Measurements from ENCODE around the gene TBXA2R.
"Not testable (repeated sequence)": the region's sequence is repeated elsewhere in the genome, so short reads cannot be mapped to it uniquely, and the experiment has no call there.

TBXA2R gene

DNA sequence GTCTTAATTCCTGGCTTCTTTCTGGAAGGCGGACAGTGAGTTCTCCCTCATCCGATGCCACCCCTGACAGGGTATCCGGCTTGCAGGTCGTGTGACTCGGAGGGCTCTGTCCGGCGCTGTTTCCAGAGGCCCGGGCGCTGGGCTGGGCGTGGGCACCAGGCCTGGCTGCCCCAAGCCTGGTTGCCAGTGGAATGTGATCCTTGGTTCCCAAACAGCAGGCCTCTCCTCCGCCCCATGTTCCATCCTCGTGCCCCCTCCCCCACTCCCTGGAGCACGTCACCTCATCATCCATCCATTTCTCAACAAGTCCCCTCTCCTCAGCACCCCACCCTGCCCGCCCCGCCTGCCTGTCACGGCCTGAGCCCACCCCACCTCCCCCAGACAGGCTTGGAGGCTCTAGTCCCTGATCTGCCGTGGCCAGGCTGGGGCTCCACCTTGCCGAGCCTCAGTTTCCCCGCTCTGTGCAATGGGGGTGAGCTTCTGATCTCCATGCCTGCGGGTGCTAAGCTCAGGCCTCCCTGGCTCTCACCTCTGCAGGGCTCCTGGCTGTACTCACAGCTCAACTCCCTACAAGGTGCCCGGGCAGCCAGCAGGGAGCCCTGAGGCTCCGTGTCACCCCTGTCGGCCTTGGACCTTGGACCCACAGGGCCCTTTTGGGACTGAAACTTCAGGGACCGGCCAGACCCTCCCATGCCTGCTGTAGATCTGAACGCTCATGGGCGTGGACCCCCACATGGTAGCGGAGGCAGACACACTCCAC is 2.3 kb downstream of the TBXA2R start:
- DNase-seq, result no peak

DNA sequence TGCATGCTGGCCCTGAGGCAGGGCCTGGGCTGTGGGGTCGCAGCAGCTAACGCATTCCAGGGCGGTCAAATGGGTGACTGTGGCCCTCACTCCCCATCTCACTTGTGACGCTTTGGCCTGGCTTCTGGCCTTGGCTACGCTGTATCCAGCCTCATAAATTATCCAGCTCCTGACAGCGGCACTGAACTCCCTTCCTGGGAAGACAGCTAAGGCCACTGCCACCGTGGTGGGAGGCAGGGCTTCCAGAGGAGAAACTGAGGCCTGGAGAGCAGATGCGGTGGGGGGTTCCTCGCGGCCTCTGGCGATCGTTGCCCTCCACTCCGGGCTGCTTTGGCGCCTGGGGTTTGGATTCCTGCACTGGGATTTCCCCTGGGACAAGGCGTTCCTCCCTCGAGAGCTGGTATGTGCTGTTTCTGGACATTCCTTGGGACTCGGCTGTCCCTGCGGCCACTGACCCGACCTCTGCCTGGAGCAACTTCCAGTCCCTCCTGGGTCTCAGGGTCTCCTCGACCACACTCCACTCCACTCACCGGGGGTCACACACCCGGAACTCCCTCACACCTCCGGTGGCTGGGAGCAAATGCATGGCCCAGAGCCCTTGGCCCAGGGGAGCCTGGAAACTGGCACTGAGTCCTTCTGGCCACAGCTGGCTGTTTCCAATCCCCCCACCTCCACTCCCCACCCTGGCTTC is 3.4 kb downstream of the TBXA2R start:
- DNase-seq, result no peak

DNA sequence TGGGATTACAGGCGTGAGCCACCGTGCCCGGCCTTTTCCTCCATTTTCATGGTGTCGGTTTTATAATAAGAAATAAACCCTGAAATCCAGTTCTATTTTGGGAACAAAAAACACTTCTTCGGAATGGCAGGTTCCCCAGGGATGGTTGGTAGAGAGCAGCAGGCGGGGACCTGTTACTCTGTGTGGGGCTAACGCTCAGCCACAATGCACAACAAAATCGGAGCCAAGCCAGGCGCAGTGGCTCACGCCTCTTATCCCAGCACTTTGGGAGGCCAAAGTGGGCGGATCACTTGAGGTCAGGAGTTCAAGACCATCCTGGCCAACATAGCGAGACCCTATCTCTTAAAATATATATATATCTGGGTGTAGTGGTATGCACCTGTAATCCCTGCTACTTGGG is 5.7 kb downstream of the TBXA2R start:
- DNase-seq, result no peak

DNA sequence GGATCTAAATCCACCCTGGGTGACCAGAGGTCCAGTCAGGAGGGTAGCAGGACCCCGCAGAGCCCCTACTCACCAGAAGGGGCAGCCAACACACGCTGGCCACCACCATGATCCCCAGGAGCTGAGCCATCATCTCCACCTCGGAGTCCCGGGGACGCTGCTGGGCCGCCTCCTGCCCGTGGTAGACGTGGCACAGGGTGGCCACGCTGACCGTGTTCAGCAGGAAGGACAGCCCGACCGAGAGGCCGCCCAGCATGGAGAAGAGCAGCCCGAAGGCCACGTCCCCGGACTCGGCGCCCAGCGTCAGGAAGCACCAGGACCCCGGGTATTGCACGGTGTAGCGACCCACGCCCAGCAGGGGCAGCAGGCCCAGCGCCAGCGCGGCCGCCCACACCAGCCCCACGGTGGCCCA is 6.9 kb downstream of the TBXA2R start:
- DNase-seq, result no peak

DNA sequence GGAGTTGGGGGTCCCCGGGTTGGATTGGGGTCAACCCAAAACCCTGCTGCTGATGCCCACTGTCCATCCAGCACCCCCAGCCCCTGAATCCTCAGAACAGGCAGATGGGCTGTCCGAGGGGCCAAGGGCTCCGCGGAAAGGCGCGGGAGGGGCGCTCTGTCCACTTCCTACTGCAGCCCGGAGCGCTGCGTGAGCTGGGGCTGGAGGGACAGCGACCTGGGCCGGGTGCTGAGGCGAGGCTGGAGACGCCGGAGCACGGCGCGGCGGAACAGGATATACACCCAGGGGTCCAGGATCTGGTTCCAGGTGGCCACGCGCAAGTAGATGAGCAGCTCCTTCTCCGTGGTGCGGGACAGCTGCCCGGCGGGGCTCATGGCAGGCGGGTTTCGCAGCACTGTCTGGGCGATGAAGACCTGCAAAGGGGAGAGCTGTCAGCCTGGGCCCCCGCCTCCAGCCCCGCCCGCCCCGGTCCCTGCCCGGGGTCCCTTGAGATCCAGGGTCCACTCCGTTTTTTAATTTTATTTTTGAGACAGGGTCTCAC is 11.1 kb downstream of the TBXA2R start:
- DNase-seq, result no peak

DNA sequence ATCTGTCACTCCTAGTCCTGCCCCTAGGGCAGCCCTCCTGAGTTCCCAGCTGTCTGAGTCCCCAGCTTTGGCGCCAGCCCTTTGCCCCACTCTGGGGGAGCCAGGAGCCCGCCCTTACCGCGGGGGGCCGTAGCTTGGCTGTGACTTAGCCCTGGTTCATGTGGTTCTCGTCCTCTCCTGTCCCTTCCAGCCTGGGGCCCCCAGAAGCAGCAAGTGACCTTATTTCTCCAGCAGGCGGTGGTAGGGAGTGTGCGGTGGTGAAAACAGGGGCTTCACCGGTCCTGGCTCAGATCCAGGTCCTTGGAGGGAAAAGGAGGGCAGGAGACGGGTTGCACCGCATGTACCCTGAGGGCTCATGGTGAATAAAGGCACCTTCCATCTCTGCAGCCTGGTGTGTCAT is 13.5 kb downstream of the TBXA2R start:
- DNase-seq, result no peak

DNA sequence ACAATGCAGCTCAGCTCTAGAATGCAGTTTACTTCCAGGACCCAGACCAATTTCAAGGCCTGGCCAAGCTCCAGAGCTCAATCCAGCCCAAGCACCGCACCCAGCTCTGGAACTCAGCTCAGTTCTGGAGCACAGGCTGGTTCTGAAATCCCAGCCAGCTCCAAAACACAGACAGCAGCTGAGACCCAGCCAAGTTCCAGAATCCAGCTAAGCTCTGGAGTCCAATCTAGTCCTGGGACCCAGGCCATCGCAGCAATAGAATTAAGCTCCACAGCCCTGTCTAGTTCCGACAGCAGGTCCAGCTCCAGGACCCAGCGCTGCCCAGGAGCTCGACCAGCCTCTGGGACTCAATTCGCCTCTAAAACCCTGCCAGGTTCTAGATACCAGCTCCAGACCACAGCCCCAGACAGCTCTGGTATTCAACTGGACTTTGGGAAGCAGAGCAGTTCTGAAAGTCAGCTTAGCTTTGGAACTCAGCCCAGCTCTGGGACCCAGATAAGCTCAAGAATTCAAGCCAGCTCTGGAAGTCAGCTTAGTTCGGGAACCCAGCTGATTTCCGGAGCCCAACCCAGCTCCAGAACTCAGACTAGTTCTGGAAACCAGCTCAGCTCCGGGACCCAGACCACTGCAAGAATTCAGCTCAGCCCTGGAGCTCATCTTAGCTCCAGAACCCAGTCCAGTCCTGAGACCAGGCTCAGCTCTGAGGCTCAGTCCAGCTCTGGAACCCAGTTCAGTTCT is 14.6 kb downstream of the TBXA2R start:
- DNase-seq, result no peak

DNA sequence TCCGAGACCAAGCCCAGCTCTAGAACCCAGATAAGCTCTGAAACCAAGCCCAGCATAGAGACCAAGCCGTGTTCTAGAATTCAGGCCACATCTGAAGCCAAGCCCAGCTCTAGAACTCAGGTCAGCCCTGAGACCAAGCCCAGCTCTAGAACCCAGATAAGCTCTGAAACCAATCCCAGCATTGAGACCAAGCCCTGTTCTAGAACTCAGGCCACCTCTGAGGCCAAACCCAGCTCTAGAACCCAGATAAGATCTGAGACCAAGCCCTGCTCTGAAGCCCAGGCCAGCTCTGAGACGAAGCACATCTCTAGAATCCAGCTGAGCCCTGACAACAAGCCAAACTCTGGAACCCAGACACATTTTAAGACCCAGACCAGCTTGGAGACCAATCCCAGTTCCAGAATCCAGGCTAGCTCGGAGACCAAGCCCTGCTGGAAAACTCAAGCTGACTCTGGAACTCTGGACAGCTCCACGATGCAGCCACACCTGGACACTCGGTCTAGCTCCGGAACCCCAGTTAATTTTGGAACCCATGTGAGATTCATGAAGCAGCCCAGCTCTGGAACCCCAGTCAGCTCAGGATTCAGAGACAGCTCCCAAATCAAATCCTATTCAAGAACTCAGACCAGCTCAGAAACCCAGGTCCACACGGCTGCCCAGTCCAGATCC is 15.6 kb downstream of the TBXA2R start:
- no peak for DNase-seq

DNA sequence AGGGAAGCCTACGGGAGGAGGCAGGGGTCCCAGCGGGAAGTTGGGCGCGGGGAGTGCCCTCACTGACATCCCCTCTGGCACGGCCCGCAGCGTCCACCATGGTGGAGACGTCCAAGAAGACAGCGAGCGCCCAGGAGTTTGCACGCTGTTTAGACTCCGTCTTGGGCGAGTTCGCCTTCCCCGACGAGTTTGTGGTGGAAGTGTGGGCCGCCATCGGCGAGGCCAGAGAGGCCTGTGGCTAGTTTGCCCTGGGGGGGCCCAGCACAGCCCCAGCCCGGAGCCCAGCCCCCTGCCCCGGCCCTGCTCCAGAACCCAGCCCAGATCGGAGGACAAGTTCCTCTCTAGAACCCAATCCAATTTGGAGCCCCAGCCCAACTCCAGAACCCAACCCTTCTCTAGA is 16.7 kb downstream of the TBXA2R start:
- DNase-seq, result no peak

DNA sequence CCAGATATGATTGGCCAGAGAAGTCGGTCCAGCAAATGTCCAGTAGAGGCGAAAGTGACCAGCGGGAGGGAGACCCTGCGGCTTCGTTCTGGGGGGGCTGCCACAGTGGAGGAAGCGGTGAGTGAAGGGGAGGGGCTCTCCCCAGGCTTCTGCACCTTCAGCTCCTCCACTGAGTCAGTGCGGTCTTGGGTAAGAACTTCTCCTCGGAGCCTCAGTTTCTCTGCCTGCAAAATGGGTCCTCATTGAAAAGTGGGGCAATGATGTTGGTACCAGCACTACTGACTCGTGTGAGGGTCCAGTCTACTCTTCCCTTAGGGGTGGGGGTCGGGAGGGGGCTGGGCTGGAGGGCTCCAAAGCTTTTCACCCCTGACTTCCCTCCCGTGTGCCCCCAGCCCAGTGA is 17.2 kb downstream of the TBXA2R start:
- no peak for DNase-seq

DNA sequence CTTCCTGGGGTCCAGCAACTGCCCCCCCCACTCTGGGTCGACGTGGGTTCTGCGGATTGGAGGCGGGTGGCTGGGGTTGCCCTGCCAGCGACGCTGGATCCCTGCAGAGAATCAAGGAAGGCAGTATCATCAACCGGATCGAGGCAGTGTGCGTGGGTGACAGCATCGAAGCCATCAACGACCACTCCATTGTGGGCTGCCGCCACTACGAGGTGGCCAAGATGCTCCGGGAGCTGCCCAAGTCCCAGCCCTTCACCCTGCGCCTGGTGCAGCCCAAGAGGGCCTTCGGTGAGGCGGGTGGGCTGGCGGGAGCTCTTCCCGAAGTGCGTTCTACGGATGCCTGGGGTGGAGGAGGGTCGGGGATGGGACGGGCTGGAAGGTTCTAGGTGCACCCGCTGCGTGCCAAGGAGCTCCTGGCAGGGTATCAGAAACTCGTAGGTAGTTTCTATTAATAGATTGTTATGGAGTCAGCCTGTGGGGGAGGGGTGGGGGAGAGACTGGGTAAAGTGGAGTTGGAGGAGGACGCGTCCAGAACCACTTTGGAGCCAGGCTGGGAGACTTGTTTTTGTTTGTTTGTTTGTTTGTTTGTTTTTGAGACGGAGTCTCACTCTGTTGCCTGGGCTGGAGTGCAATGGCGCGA is 19.8 kb downstream of the TBXA2R start:
- DNase-seq, result no peak

DNA sequence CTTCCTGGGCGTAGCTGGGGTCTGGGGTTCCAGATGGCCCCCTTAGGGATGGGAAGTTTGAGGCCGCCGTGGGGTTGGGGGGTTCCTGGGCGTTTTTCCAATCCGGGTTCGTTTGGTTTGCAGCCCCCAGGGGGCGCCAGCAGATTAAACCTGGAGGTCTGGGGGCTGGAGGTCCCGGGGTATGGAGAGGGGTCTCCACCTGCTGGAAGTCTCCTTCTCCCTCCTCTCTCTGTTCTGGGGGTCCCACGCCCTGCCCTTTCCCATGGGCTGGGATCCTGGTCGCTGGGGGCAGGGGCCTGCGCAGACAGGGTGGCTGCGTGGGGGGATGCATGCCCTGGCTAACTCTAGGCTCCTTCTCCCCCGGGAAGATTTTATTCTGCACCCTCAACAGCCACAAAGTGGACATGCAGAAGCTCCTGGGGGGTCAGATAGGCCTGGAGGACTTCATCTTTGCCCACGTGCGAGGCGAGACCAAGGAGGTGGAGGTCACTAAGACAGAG is 20.5 kb downstream of the TBXA2R start:
- no peak for DNase-seq

DNA sequence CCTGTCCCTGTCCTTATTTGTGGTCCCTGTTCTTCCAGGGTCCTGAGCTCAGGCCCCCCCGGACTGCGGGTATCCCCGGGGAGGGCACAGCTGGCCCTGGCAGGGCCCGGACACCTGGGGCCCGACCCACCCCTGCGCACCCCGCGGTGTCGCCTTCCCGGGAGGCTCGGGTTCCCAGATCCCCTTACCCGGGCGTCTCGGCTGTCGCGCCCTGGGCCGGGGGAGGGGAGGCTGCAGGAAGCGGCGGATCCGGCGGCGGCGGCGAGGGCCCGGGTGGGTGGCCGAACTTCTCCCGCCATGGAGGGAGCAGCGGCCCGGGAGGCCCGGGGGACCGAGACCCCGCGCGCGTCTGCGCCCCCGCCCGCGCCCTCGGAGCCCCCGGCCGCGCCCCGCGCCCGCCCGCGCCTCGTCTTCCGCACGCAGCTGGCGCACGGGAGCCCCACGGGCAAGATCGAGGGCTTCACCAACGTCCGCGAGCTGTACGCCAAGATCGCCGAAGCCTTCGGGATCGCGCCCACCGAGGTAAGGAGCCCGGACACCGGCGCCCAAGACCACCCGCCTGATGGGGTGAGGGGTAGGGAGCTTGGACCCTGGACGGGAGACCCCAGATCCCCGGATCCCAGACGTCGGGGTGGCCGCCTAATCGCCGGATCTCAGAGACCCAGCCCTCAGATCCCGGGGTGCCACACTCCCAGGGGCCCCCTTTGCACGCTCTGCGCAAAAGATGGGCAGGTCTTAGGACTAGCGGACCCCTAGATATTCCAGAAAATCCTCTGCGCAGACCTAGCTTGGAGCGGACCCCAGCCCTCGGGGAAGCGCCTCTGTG is 21.2 kb downstream of the TBXA2R start, which contains the start of gene GIPC3:
TSS of gene GIPC3 (plus strand) at position 178 of the 826 bp plus-strand sequence. CDS start at position 298, 120 bp downstream.
- DNase-seq, result no peak

DNA sequence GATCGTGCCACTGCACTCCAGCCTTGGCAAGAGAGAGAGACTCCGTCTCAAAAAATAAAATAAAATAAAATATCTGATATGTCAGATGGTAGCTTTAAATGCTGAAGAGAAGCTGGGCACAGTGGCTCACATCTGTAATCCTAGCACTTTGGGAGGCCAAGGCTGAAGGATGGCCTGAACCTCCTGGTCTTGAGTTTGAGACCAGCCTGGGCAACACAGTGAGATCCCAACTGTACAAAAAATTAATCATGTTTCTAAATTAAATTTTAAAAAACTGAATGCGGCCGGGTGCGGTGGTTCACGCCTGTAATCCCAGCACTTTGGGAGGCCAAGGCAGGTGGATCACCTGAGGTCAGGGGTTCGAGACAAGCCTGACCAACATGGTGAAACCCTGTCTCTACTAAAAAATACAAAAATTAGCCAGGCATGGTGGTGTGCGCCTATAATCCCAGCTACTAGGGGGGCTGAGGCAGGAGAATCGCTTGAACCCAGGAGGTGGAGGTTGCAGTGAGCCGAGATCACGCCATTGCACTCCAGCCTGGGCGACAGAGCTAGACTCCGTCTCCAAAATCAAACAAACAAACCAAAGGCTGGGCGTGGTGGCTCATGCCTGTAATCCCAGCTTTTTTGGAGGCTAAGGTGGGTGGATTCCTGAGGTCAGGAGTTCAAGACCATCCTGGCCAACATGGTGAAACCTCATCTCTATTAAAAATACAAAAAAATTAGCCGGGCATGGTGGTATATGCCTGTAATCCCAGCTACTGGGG is 22.5 kb downstream of the TBXA2R start:
- DNase-seq, result not testable (repeated sequence)

DNA sequence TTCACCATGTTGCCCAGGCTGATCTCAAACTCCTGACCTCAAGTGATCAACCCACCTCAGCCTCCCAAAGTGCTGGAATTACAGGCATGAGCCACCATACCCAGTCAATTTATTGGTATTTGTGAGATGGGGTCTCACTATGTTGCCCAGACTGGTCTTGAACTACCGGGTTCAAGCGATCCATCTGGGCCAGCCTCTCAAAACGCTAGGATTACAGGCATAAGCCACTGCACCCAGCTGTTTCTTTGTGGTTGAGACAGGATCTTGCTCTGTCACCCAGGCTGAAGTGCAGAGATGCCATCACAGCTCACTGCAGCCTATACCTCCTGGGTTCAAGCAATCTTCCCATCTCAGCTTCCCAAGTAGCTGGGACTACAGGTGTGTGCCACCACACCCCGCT is 24.9 kb downstream of the TBXA2R start:
- not testable (repeated sequence) for DNase-seq

DNA sequence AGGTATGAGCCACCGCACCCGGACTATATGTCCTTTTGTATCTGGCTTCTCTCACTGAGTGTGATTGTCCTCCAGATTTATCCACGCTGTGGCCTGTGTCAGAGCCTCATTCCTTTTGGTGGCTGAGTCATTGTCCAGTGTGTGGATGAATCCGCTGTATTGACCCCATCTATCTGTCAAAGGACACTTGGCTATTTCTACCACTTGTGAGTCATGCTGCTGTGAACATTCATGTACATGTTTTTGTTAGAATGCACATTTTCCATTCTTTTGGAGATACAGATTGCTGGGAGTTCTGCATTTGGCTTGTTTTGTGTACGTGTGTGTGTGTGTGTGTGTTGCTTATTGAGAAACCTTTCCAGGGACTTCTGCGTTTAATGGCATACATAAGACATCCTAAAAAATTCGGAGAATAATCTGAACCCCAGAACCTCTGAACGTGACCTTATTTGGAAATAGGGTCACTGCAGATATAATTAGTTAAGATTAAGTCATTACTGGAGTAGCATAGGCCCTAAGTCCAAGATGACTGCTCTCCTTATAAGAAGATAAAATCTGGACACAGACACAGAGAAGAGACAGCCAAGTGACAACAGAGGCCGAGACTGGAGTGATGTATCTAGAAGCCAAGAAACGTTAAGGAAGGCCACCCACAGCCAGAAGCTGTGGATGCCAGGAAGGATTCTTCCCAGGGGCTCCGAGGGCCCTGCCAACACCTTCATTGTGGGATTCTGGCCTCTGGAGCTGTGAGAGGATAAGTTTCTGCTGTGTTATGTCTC is 26.3 kb downstream of the TBXA2R start:
- no peak for DNase-seq

DNA sequence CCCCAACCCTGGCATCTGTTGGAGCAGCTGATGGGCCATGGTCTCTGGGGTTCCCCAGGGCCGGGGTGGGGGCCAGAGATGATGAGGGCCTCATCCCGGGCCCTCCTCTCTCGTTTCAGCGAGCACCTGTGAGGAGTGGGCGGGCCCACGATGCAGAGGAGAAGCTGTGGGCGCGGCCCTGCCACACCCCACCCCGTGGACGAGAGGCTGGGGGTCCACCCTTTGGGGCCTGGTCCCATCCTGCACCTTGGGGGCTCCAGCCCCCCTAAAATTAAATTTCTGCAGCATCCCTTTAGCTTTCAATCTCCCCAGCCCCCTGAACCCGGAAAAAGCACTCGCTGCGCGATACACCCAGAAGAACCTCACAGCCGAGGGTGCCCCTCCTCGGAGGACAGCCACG is 28.3 kb downstream of the TBXA2R start:
- no peak for DNase-seq

DNA sequence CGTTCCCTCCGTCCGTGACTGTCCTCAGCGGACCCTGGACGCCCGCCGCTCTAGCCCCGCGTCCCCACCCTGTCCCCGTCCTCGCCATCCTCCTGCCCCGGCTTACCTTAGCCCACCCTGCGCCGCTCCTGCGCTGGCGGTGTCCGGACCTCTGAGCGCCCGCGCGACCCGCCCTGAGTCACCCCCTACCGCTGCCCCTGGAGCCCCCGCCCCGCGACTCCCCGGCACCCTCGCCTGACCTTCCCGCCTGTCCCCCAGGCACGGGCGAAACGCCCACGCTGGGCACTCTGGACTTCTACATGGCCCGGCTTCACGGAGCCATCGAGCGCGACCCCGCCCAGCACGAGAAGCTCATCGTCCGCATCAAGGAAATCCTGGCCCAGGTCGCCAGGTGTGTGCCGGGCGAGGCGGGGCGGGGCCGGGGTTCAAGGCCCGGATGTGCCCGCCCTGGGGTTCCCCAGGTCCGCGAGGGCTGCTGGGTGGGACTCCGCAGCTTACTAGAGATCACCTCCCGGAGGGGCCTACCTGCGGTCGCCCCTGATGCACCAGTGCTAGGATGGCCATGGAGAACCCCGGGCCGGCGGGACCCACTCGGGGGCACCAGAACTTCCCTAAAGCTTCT is 28.8 kb downstream of the TBXA2R start:
- no peak for DNase-seq
